HEK293T (cell line): ENCODE results near the gene TRIM41.
"Not testable (repeated sequence)": the region's sequence is repeated elsewhere in the genome, so short reads cannot be mapped to it uniquely, and the experiment has no call there.

Experiments used
- CTCF ChIA-PET: fragments of 350-600 bp; formaldehyde crosslinking; extraction: SDS; loops from one replicate; lab custom pipeline; 2021; ENCODE audit warnings: antibody characterized with exemption, inconsistent platforms; lab: Yijun Ruan, JAX
- POLR2A ChIA-PET: fragments of 350-600 bp; formaldehyde crosslinking; extraction: SDS; loops from one replicate; lab custom pipeline; 2020; ENCODE audit warnings: antibody characterized with exemption, inconsistent platforms; lab: Yijun Ruan, JAX
- DNase-seq: peaks from one replicate; pipeline ENCODE4 v3.0.0; 2012; ENCODE audit warnings: mixed read lengths; ENCODE audit errors: extremely low spot score
- ARNT ChIP-seq: fragments of 450-650 bp; IDR thresholded peaks from 2 replicates; pipeline ENCODE4 v1.6.1; 2017; ENCODE audit warnings: mild to moderate bottlenecking
- BHLHE40 ChIP-seq: fragments of 450-650 bp; IDR thresholded peaks from 2 replicates; pipeline ENCODE4 v1.6.1; 2016; ENCODE audit warnings: mild to moderate bottlenecking, moderate library complexity, borderline replicate concordance
- CTBP1 ChIP-seq: fragments of 450-650 bp; IDR thresholded peaks from 2 replicates; pipeline ENCODE4 v1.6.1; 2016; ENCODE audit warnings: borderline replicate concordance
- ELF4 ChIP-seq: fragments of 450-650 bp; IDR thresholded peaks from 2 replicates; pipeline ENCODE4 v1.6.1; 2017; ENCODE audit warnings: antibody characterized with exemption
- FOXA1 ChIP-seq: fragments of 450-650 bp; IDR thresholded peaks from 2 replicates; pipeline ENCODE4 v1.6.1; 2016; ENCODE audit warnings: mild to moderate bottlenecking
- FOXK2 ChIP-seq: fragments of 450-650 bp; IDR thresholded peaks from 2 replicates; pipeline ENCODE4 v1.6.1; 2016; ENCODE audit warnings: mild to moderate bottlenecking
- FOXM1 ChIP-seq: fragments of 450-650 bp; IDR thresholded peaks from 2 replicates; pipeline ENCODE4 v1.6.1; 2017; ENCODE audit warnings: mild to moderate bottlenecking, borderline replicate concordance
- HDGF ChIP-seq: fragments of 450-650 bp; IDR thresholded peaks from 2 replicates; pipeline ENCODE4 v1.6.1; 2017; ENCODE audit warnings: antibody characterized with exemption, borderline replicate concordance
- L3MBTL2 ChIP-seq: fragments of 450-650 bp; conservative IDR thresholded peaks from 2 replicates; pipeline ENCODE4 v1.6.1; 2016; ENCODE audit warnings: mild to moderate bottlenecking
- LEF1 ChIP-seq: fragments of 450-650 bp; IDR thresholded peaks from 2 replicates; pipeline ENCODE4 v1.6.1; 2017; ENCODE audit warnings: mild to moderate bottlenecking, borderline replicate concordance
- NFRKB ChIP-seq: fragments of 450-650 bp; IDR thresholded peaks from 2 replicates; pipeline ENCODE4 v1.6.1; 2016; ENCODE audit warnings: mild to moderate bottlenecking, moderate library complexity
- SP1 ChIP-seq: fragments of 450-650 bp; IDR thresholded peaks from 2 replicates; pipeline ENCODE4 v1.6.1; 2017
- SUZ12 ChIP-seq: fragments of 450-650 bp; IDR thresholded peaks from 2 replicates; pipeline ENCODE4 v1.6.1; 2016; ENCODE audit warnings: mild to moderate bottlenecking
- TARDBP ChIP-seq: fragments of 450-650 bp; IDR thresholded peaks from 2 replicates; pipeline ENCODE4 v1.6.1; 2016
- ZNF384 ChIP-seq: fragments of 450-650 bp; IDR thresholded peaks from 2 replicates; pipeline ENCODE4 v1.6.1; 2016
- TF ChIP-seq, protein P1 (sequence below): fragments of 450-650 bp; IDR thresholded peaks from 2 replicates; pipeline ENCODE4 v1.6.1; 2016

TRIM41 gene

DNA sequence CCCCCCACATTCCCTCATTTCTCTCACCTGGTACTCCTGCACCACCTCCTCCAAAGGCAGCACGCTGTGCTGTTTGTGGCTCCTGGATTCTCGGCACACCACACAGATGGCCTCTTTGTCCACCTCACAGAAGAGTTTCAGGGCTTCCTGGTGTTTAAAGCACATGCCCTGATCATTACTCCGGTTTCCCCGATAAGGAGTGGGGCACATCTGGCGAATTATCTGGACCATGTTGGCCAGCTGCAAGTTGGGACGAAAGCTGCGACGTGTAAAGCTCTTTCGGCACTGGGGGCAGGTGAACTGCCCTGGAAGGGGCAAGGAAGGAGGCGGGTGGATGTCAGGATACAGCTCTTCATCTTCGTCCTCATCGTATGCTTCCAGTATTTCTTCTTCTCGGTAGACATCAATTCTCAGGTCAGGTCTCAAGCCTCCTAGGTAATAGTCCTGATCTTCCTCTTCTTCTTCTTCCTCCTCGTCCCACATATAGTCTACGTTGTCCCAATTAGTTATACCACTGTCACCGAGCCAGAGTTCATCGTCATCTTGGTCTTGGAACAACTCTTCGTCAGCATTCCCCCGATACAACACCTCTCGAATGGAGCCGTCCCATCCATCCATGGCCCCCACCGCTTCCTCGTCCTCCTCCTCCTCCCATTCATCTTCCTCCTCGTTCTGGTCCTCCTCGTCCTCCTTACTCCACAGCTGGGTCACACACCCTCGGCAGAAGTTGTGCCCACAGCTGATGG, 37.1 kb downstream of the TRIM41 start:
- ChIA-PET CTCF (interaction anchor here (0.6 to 1.4 kb wide), 4 partner anchors 8 to 93 kb away, joined by 4 to 5 read pairs (median 4); partner anchors contain the start of gene TRIM41), POLR2A (interaction anchor here (0.6 to 4.0 kb wide), 13 partner anchors 10 to 450 kb away, joined by 3 to 73 read pairs (median 5); partner anchors contain the start of genes RACK1 and TRIM41)
- DNase-seq: no peak
- TF ChIP-seq FOXA1: no peak
- no peak for TF ChIP-seq SUZ12
- TF ChIP-seq CTBP1: no peak
- no peak for TF ChIP-seq L3MBTL2
- no peak for TF ChIP-seq FOXM1
- TF ChIP-seq SP1: no peak
- no peak for TF ChIP-seq FOXK2

DNA sequence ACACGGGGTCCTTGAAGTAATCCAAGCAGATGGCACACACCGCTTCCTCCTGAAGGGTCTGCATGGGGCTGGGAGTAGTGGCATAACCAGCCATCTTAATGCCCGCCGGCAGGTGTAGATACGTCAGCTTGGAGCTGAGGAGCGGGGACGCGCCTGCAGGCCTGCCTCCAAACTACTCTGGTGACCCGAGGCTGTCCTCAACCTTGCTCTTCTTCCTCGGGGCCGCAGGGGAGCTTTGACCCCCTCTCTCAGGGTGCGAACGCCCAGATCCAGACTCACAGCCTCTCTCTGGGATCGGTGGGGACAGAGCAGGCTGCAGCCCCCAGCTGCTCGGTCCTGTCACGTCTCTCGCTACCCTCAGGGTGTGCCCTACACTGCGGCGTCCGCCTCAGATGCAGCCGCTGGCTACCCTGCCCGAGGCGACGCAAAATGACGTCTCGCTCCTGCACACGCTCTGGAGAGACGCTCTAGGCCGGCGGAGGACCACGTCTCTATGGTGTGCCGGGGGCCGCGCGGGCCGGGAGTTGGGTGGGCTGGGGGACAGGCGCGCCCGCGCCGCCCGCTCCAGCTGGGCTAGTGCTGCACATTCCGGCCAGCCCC, 37.7 kb downstream of the TRIM41 start, which contains the start of gene TRIM52:
Gene TRIM52 (minus strand): TSS at position 424 of the 600 bp plus-strand sequence. CDS start 330 bp downstream, at position 94.
- POLR2A ChIA-PET: interaction anchor here (0.6 to 4.0 kb wide), 15 partner anchors 10 to 450 kb away, joined by 3 to 73 read pairs (median 5); partner anchors contain the start of genes RACK1 and TRIM41
- CTCF ChIA-PET: interaction anchor here (1.4 kb wide), 1 partner anchor 9 kb away, joined by 4 read pairs; no protein-coding TSS in a partner anchor
- TF ChIP-seq CTBP1 (peak; percentile 62), FOXK2 (no peak), SUZ12 (no peak), HDGF (no peak), FOXM1 (no peak; the same call in 1 of the 2 replicates), SP1 (no peak), ARNT (peak; percentile 76), BHLHE40 (no peak), LEF1 (no peak), ELF4 (peak; percentile 48; the same call in 1 of the 2 replicates), ZNF384 (no peak), NFRKB (no peak), TARDBP (no peak), L3MBTL2 (0 out of 2 replicates have a peak, but pooled peaks have one; percentile 23), FOXA1 (no peak)
- TF ChIP-seq, protein P1, sequence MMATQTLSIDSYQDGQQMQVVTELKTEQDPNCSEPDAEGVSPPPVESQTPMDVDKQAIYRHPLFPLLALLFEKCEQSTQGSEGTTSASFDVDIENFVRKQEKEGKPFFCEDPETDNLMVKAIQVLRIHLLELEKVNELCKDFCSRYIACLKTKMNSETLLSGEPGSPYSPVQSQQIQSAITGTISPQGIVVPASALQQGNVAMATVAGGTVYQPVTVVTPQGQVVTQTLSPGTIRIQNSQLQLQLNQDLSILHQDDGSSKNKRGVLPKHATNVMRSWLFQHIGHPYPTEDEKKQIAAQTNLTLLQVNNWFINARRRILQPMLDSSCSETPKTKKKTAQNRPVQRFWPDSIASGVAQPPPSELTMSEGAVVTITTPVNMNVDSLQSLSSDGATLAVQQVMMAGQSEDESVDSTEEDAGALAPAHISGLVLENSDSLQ: peak; percentile 13; the same call in 1 of the 2 replicates
- peak; percentile 89 for DNase-seq

DNA sequence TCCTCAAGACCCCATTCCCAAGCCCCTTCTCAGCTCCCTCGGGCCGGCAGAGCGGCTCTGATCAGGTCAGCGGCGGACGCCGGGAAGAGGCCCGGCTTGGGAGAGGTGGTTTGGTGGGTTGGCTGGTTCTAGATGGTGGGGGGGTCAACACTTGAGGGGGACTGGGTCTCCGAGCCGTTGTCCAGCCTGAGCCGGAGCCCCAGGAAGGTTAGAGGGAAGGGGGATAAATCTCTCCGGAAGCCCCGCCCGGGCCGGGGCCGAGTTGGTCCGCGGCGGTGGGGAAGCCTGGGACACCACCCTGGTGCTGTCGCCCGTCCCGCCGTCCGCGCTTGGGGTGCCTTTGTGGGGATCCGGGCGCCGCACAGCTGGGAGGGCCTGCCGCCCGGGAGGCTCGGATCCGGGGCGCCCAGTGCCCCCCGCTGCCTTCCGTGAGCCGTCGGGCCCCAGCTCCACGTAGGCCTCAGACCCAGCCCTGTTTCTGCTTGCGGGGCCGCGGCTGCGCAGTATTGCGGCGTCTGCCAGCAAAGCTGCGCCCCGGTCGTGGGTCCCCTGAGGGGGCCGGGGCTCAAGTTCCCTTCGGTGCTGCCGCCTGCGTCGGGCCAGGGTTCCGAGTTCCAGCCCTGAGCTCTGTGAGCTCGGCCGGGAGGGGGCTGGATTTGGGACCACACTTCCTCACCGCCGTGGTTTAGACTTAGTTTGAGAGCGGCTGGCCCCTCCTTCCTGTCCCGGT, 38.4 kb downstream of the TRIM41 start:
- POLR2A ChIA-PET: interaction anchor here (0.6 to 4.0 kb wide), 12 partner anchors 11 to 739 kb away, joined by 3 to 73 read pairs (median 6); partner anchors contain the start of genes RACK1 and TRIM41
- TF ChIP-seq HDGF: peak; percentile 61; the same call in 1 of the 2 replicates
- TF ChIP-seq, protein P1: no peak
- peak; percentile 63 for DNase-seq
- CTCF ChIA-PET: interaction anchor here (1.4 kb wide), 1 partner anchor 10 kb away, joined by 4 read pairs; no protein-coding TSS in a partner anchor

DNA sequence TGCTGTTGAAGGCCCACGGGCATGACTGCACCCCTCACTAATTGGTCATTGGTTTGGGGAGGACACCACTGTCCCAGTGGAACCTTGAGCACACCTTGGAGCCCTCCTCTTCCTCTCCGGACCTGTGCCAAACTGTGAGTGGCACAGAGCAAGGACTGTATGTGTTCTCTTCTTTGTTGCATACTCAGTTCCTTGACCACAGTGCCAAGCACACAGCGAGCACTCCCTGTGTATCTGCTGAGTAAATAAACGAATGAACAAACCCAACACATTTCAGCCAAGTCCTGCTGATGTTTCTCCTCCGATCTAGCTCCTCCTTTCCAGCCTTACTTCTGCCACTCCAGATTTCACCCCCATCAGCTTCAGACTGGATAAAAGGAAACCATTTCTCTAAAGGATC, 40.6 kb downstream of the TRIM41 start:
- CTCF ChIA-PET: no interaction called here
- TF ChIP-seq BHLHE40: no peak
- no peak for TF ChIP-seq NFRKB
- TF ChIP-seq, protein P1: no peak
- no peak for TF ChIP-seq CTBP1
- TF ChIP-seq SUZ12: no peak
- TF ChIP-seq LEF1: no peak
- TF ChIP-seq FOXK2: no peak
- TF ChIP-seq ARNT: no peak
- no peak for TF ChIP-seq ZNF384
- no peak for TF ChIP-seq FOXA1
- no peak for TF ChIP-seq HDGF
- no peak for TF ChIP-seq L3MBTL2
- no peak for TF ChIP-seq FOXM1
- TF ChIP-seq ELF4: no peak
- no peak for TF ChIP-seq TARDBP
- no peak for TF ChIP-seq SP1
- DNase-seq: no peak
- POLR2A ChIA-PET: no interaction called here

- POLR2A ChIA-PET: no interaction called here
- no peak for TF ChIP-seq FOXM1
- TF ChIP-seq FOXA1: no peak
- no peak for TF ChIP-seq ELF4
- no peak for TF ChIP-seq ZNF384
- TF ChIP-seq HDGF: no peak
- no peak for TF ChIP-seq CTBP1
- no peak for TF ChIP-seq ARNT
- TF ChIP-seq BHLHE40: no peak
- TF ChIP-seq, protein P1: no peak
- TF ChIP-seq TARDBP: no peak
- TF ChIP-seq FOXK2: no peak
- no peak for TF ChIP-seq LEF1
- TF ChIP-seq NFRKB: no peak
- TF ChIP-seq SP1: no peak
- TF ChIP-seq SUZ12: no peak
- TF ChIP-seq L3MBTL2: no peak
- DNase-seq: no peak
- CTCF ChIA-PET: interaction anchor here (0.6 kb wide), 1 partner anchor 34 kb away, joined by 3 read pairs; no protein-coding TSS in a partner anchor
These were observed 42.1 kb downstream of the TRIM41 start for GRCh38 chr5:181265092-181265671.

DNA sequence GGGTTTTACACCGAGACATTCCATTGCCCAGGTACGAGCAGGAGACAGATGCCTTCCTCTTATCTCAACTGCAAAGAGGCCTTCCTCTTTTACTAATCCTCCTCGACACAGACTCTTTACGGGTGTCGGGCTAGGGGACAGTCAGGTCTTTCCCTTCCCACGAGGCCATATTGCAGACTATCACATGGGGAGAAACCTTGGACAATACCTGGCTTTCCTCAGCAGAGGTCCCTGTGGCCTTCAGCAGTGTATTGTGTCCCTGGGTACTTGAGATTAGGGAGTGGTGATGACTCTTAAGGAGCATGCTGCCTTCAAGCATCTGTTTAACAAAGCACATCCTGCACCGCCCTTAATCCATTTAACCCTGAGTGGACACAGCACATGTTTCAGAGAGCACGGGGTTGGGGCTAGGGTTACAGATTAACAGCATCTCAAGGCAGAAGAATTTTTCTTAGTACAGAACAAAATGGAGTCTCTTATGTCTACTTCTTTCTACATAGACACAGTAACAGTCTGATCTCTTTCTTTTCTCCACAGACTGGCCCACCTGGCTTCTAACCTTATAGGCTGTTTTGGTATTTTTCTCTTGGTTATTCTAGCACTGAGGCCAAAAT, 44.3 kb downstream of the TRIM41 start:
- DNase-seq, POLR2A ChIA-PET: not testable (repeated sequence)

GRCh38 chr5:181267907-181268306, 44.8 kb downstream of the TRIM41 start:
- POLR2A ChIA-PET, DNase-seq, CTCF ChIA-PET: not testable (repeated sequence)

More for the DNA sequence above, 44.3 kb downstream of the TRIM41 start:
- CTCF ChIA-PET: not testable (repeated sequence)
